ENCODE measurements around the gene ESYT2.
"Not testable (repeated sequence)": the region's sequence is repeated elsewhere in the genome, so short reads cannot be mapped to it uniquely, and the experiment has no call there.

Gene ESYT2, protein sequence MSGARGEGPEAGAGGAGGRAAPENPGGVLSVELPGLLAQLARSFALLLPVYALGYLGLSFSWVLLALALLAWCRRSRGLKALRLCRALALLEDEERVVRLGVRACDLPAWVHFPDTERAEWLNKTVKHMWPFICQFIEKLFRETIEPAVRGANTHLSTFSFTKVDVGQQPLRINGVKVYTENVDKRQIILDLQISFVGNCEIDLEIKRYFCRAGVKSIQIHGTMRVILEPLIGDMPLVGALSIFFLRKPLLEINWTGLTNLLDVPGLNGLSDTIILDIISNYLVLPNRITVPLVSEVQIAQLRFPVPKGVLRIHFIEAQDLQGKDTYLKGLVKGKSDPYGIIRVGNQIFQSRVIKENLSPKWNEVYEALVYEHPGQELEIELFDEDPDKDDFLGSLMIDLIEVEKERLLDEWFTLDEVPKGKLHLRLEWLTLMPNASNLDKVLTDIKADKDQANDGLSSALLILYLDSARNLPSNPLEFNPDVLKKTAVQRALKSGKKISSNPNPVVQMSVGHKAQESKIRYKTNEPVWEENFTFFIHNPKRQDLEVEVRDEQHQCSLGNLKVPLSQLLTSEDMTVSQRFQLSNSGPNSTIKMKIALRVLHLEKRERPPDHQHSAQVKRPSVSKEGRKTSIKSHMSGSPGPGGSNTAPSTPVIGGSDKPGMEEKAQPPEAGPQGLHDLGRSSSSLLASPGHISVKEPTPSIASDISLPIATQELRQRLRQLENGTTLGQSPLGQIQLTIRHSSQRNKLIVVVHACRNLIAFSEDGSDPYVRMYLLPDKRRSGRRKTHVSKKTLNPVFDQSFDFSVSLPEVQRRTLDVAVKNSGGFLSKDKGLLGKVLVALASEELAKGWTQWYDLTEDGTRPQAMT

DNA sequence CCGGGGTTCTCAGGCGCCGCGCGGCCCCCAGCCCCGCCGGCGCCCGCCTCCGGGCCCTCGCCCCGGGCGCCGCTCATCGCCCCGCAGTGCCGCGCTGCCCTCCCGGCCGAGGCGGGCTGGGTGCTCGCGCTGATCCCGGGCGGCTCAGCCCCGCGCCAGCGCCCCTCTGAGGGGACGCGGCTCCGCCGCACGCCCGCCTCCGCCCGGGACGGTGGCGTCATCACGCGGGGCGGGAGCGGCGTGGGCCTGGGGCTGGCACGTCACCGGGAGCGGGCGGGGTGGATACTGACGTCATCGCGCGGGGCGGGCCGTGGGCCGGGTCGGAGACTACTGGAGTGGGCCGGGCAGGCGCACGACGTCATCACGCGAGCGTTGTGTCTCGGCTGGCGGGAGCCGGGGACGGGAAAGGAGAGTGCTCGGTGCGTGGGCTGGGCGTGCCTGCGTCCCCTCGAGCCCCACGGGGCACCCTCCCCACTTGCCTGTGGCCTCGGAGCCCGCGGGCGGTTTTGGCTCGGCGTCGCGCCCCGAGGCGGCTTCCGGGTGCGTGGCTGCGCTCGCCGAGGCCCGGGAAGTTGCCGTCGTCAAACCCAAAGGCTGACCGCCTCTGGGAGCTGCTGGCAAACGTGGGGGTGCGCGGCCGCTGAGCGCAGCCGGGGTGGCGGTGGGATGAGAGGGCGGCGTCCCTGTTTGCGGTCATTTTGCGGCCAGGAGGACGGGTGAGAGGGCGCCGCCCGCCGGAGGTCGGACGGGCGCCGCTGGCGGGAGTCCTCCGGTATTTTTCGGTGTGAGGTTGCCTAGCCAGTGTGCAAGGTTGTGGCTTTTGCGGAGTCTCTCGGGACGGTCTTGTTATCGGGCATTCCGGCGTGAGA, at the start of gene ESYT2:
TSS of gene ESYT2 (minus strand) at position 168 of the 869 bp plus-strand sequence. CDS start at position 77, 91 bp downstream.
- H3K4me3 ChIP-seq (ENCODE audit: low read length in 2 of 2) = peak within 1 kb of the TSS; percentile 81 to 94
- no peaks in the 10 kb centered on the region for H3K9me3 ChIP-seq (ENCODE audit: control insufficient read depth in 2 of 2, low read length in 2 of 2)
- peak within 1 kb of the TSS; percentile 99 to 100 for H3K27ac ChIP-seq (ENCODE audit: low read depth in 2 of 2, low read length in 2 of 2)
- H3K4me1 ChIP-seq (ENCODE audit: control insufficient read depth in 2 of 2, insufficient read depth in 2 of 2, low read length in 2 of 2) = peaks cover 15% of the 10 kb centered on the region in 2 donors
- no peaks in the 10 kb centered on the region for H3K27me3 ChIP-seq (ENCODE audit: control insufficient read depth in 2 of 2, insufficient read depth in 2 of 2, low read length in 2 of 2)
- H3K9ac ChIP-seq (ENCODE audit: low read depth in 1 of 2, low read length in 2 of 2) = peak within 1 kb of the TSS; percentile 99 to 100
- no peaks in the 10 kb centered on the region for H3K36me3 ChIP-seq (ENCODE audit: control insufficient read depth in 2 of 2, insufficient read depth in 2 of 2, low read length in 2 of 2)

DNA sequence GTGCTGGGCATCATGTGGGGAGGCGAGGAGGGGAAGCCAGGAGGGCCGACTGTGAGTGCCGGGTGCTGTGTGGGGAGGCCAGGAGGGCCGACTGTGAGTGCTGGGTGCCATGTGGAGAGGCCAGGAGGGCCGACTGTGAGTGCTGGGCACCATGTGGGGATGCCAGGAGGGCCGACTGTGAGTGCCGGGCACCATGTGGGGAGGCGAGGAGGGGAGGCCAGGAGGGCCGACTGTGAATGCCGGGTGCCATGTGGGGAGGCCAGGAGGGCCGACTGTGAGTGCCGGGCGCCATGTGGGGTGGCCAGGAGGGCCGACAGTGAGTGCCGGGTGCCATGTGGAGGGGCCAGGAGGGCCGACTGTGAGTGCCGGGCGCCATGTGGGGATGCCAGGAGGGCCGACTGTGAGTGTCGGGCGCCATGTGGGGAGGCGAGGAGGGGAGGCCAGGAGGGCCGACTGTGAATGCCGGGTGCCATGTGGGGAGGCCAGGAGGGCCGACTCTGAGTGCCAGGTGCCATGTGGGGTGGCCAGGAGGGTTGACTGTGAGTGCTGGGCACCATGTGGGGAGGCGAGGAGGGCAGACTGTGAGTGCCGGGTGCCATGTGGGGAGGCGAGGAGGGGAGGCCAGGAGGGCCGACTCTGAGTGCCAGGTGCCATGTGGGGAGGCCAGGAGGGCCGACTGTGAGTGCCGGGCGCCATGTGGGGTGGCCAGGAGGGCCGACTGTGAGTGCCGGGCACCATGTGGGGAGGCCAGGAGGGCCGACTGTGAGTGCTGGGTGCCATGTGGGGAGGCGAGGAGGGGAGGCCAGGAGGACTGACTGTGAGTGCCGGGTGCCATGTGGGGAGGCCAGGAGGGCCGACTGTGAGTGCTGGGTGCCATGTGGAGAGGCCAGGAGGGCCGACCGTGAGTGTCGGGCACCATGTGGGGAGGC, 49.1 kb upstream of the ESYT2 start:
- H3K9me3 ChIP-seq (ENCODE audit: control insufficient read depth in 2 of 2, low read length in 2 of 2); H3K27ac ChIP-seq (ENCODE audit: low read depth in 2 of 2, low read length in 2 of 2); H3K9ac ChIP-seq (ENCODE audit: low read depth in 1 of 2, low read length in 2 of 2); H3K27me3 ChIP-seq (ENCODE audit: control insufficient read depth in 2 of 2, insufficient read depth in 2 of 2, low read length in 2 of 2); H3K4me3 ChIP-seq (ENCODE audit: low read length in 2 of 2); H3K4me1 ChIP-seq (ENCODE audit: control insufficient read depth in 2 of 2, insufficient read depth in 2 of 2, low read length in 2 of 2): not testable (repeated sequence)
- H3K36me3 ChIP-seq (ENCODE audit: control insufficient read depth in 2 of 2, insufficient read depth in 2 of 2, low read length in 2 of 2) = peaks cover 29 to 34% of the 10 kb centered on the region in 2 donors

DNA sequence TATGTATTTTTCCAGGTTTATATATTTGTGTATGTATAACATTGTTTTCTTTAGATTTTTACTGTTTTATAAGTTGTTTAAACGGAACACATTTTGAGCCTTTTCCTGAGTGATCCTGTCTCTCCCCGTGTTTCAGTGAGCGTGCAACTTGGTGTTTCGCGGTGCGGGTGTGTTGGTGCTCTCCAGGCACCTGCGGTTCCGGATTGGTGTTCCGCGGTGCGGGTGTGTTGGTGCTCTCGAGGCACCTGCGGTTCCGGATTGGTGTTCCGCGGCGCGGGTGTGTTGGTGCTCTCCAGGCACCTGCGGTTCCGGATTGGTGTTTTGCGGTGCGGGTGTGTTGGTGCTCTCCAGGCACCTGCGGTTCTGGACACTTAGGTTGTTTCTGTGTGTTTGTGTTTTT, 47.7 kb upstream of the ESYT2 start:
- Histone ChIP-seq H3K27me3 (ENCODE audit: control insufficient read depth in 2 of 2, insufficient read depth in 2 of 2, low read length in 2 of 2) (no peaks in the 10 kb centered on the region), H3K9ac (ENCODE audit: low read depth in 1 of 2, low read length in 2 of 2) (no peak overlapping the region), H3K9me3 (ENCODE audit: control insufficient read depth in 2 of 2, low read length in 2 of 2) (no peaks in the 10 kb centered on the region), H3K4me3 (ENCODE audit: low read length in 2 of 2) (no peak overlapping the region), H3K36me3 (ENCODE audit: control insufficient read depth in 2 of 2, insufficient read depth in 2 of 2, low read length in 2 of 2) (peaks cover 33 to 34% of the 10 kb centered on the region in 2 donors), H3K27ac (ENCODE audit: low read depth in 2 of 2, low read length in 2 of 2) (no peak overlapping the region), H3K4me1 (ENCODE audit: control insufficient read depth in 2 of 2, insufficient read depth in 2 of 2, low read length in 2 of 2) (no peaks in the 10 kb centered on the region)

- H3K9ac ChIP-seq (ENCODE audit: low read depth in 1 of 2, low read length in 2 of 2) = no peak overlapping the region
- no peaks in the 10 kb centered on the region for H3K9me3 ChIP-seq (ENCODE audit: control insufficient read depth in 2 of 2, low read length in 2 of 2)
- H3K36me3 ChIP-seq (ENCODE audit: control insufficient read depth in 2 of 2, insufficient read depth in 2 of 2, low read length in 2 of 2) = peaks cover 18 to 20% of the 10 kb centered on the region in 2 donors
- H3K4me3 ChIP-seq (ENCODE audit: low read length in 2 of 2) = no peak overlapping the region
- peaks cover 10 to 15% of the 10 kb centered on the region in 2 donors for H3K4me1 ChIP-seq (ENCODE audit: control insufficient read depth in 2 of 2, insufficient read depth in 2 of 2, low read length in 2 of 2)
- no peaks in the 10 kb centered on the region for H3K27me3 ChIP-seq (ENCODE audit: control insufficient read depth in 2 of 2, insufficient read depth in 2 of 2, low read length in 2 of 2)
- no peak overlapping the region for H3K27ac ChIP-seq (ENCODE audit: low read depth in 2 of 2, low read length in 2 of 2)
Observed at GRCh38 chr7:158869876-158870275, 40.6 kb upstream of the ESYT2 start.

DNA sequence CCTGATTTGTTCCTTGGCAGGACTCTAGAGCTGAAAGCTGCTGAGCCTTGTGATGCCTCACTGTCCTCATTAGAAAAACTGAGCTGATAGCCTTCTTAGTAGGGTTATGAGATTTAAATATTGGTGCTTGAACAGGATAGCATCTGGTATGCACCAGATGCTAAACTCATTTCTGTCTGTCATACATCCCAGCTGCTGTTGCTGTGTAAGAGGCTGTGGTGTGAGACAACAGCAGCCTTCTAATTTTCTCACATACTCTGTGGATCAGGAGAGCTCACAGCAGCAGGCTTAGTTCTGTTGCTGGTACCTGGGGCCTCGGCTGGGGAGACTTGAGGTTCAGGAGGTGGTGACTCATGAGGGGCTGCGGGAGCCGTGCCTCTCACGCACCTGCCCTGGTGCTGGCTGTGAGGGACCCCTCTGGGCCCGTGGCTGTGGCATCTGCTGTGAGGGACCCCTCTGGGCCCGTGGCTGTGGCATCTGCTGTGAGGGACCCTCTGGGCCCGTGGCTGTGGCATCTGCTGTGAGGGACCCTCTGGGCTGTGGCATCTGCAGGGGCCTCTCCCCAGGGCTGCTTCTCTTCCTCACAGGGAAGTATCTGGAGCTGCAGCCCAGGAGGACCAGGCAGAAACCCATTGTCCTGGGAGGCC, 39.6 kb upstream of the ESYT2 start:
- no peak overlapping the region for H3K9ac ChIP-seq (ENCODE audit: low read depth in 1 of 2, low read length in 2 of 2)
- H3K36me3 ChIP-seq (ENCODE audit: control insufficient read depth in 2 of 2, insufficient read depth in 2 of 2, low read length in 2 of 2) = peaks cover 13 to 15% of the 10 kb centered on the region in 2 donors
- H3K27me3 ChIP-seq (ENCODE audit: control insufficient read depth in 2 of 2, insufficient read depth in 2 of 2, low read length in 2 of 2) = no peaks in the 10 kb centered on the region
- no peak overlapping the region for H3K27ac ChIP-seq (ENCODE audit: low read depth in 2 of 2, low read length in 2 of 2)
- peaks cover 17 to 23% of the 10 kb centered on the region in 2 donors for H3K4me1 ChIP-seq (ENCODE audit: control insufficient read depth in 2 of 2, insufficient read depth in 2 of 2, low read length in 2 of 2)
- H3K4me3 ChIP-seq (ENCODE audit: low read length in 2 of 2) = no peak overlapping the region
- no peaks in the 10 kb centered on the region for H3K9me3 ChIP-seq (ENCODE audit: control insufficient read depth in 2 of 2, low read length in 2 of 2)

- no peak overlapping the region for H3K4me3 ChIP-seq (ENCODE audit: low read length in 2 of 2)
- no peak overlapping the region for H3K9ac ChIP-seq (ENCODE audit: low read depth in 1 of 2, low read length in 2 of 2)
- H3K27ac ChIP-seq (ENCODE audit: low read depth in 2 of 2, low read length in 2 of 2) = no peak overlapping the region
- no peaks in the 10 kb centered on the region for H3K9me3 ChIP-seq (ENCODE audit: control insufficient read depth in 2 of 2, low read length in 2 of 2)
- no peaks in the 10 kb centered on the region for H3K27me3 ChIP-seq (ENCODE audit: control insufficient read depth in 2 of 2, insufficient read depth in 2 of 2, low read length in 2 of 2)
- H3K4me1 ChIP-seq (ENCODE audit: control insufficient read depth in 2 of 2, insufficient read depth in 2 of 2, low read length in 2 of 2) = peaks cover 17 to 23% of the 10 kb centered on the region in 2 donors
- H3K36me3 ChIP-seq (ENCODE audit: control insufficient read depth in 2 of 2, insufficient read depth in 2 of 2, low read length in 2 of 2) = peaks cover 10 to 15% of the 10 kb centered on the region in 2 donors
Observed at GRCh38 chr7:158867214-158867984, 38.1 kb upstream of the ESYT2 start.

GRCh38 chr7:158865977-158866376, 36.7 kb upstream of the ESYT2 start:
- Histone ChIP-seq H3K27me3 (ENCODE audit: control insufficient read depth in 2 of 2, insufficient read depth in 2 of 2, low read length in 2 of 2) (no peaks in the 10 kb centered on the region), H3K9ac (ENCODE audit: low read depth in 1 of 2, low read length in 2 of 2) (no peak overlapping the region), H3K27ac (ENCODE audit: low read depth in 2 of 2, low read length in 2 of 2) (peak overlapping the region; percentile 18 to 26), H3K36me3 (ENCODE audit: control insufficient read depth in 2 of 2, insufficient read depth in 2 of 2, low read length in 2 of 2) (peaks cover 3 to 8% of the 10 kb centered on the region in 2 donors), H3K9me3 (ENCODE audit: control insufficient read depth in 2 of 2, low read length in 2 of 2) (no peaks in the 10 kb centered on the region), H3K4me3 (ENCODE audit: low read length in 2 of 2) (no peak overlapping the region), H3K4me1 (ENCODE audit: control insufficient read depth in 2 of 2, insufficient read depth in 2 of 2, low read length in 2 of 2) (peaks cover 17 to 23% of the 10 kb centered on the region in 2 donors)

- Histone ChIP-seq H3K4me1 (ENCODE audit: control insufficient read depth in 2 of 2, insufficient read depth in 2 of 2, low read length in 2 of 2) (peaks cover 17 to 23% of the 10 kb centered on the region in 2 donors), H3K36me3 (ENCODE audit: control insufficient read depth in 2 of 2, insufficient read depth in 2 of 2, low read length in 2 of 2) (peaks cover 0 to 4% of the 10 kb centered on the region in 2 donors), H3K9ac (ENCODE audit: low read depth in 1 of 2, low read length in 2 of 2) (no peak overlapping the region), H3K27ac (ENCODE audit: low read depth in 2 of 2, low read length in 2 of 2) (peak overlapping the region; percentile 83 to 86), H3K4me3 (ENCODE audit: low read length in 2 of 2) (no peak overlapping the region), H3K9me3 (ENCODE audit: control insufficient read depth in 2 of 2, low read length in 2 of 2) (no peaks in the 10 kb centered on the region), H3K27me3 (ENCODE audit: control insufficient read depth in 2 of 2, insufficient read depth in 2 of 2, low read length in 2 of 2) (no peaks in the 10 kb centered on the region)
Observed at GRCh38 chr7:158865462-158865922, 36.2 kb upstream of the ESYT2 start.
